Left lung (tissue), 10 donors: ENCODE measurements around the gene EFNA4. TPM values are rescaled to one million over a fixed set of nuclear protein-coding genes. Genes with fewer than 3 reads are reported as not detected.

Experiments used
- ATAC-seq: fragments of 200-7000 bp; cut with Tn5 transposase; one replicate; pipeline ENCODE4 v1.9.1; 2020; ENCODE audit warnings: moderate library complexity
- DNase-seq, 4 donors: peaks; one replicate each; pipeline ENCODE4 v3.0.0-alpha.2; 2013 to 2020
- H3K27ac ChIP-seq, 2 donors: fragments of 200-600 bp; sonication (generic) in 1 of 2; one replicate each; pipeline versions ENCODE4 v1.5.0 to v1.8.0; 2020 to 2021
- H3K27me3 ChIP-seq, 2 donors: fragments of 200-600 bp; sonication (generic) in 1 of 2; one replicate each; pipeline versions ENCODE4 v1.5.0 to v1.8.0; 2020 to 2021
- H3K36me3 ChIP-seq, 2 donors: fragments of 200-600 bp; sonication (generic) in 1 of 2; one replicate each; pipeline versions ENCODE4 v1.5.0 to v1.8.0; 2020 to 2021
- H3K4me1 ChIP-seq, 2 donors: fragments of 200-600 bp; one replicate each; pipeline ENCODE4 v1.8.0; 2021
- H3K4me3 ChIP-seq, 2 donors: fragments of 200-600 bp; sonication (generic) in 1 of 2; one replicate each; pipeline versions ENCODE4 v1.5.0 to v1.8.0; 2020 to 2021; ENCODE audit warnings: mild to moderate bottlenecking in 1 of 2
- H3K9me3 ChIP-seq, 2 donors: fragments of 200-600 bp; sonication (generic) in 1 of 2; one replicate each; pipeline versions ENCODE4 v1.5.0 to v1.8.0; 2020 to 2021
- intact Hi-C, 2 donors: fragments of 100-400 bp; cut with DNase I; formaldehyde crosslinking; loops; one replicate each; pipeline versions ENCODE4 v1.11.2 to v1.14.2; 2022
- polyA plus RNA-seq, 6 donors: library from polyadenylated mRNA; unstranded; fragments of 120-200 nt; gene quantifications; one replicate each; pipeline ENCODE4 v1.2.1, GENCODE V29; 2013; ENCODE audit not compliant: insufficient read length in 6 of 6
- total RNA-seq, 2 donors: library from RNA; stranded (reverse); fragmentation: NEBNext Ultra II Directional; extraction: Animal tissue kit (Norgen Biotek cat#: 25700); gene quantifications; one replicate each; pipeline ENCODE4 v1.2.1, GENCODE V29; 2021
- TF ChIP-seq, protein P1 (sequence below), 2 donors: fragments of 200-600 bp; sonication (generic) in 1 of 2; IDR thresholded peaks; one replicate each; pipeline versions ENCODE4 v1.5.0 to v1.8.0; 2021; ENCODE audit warnings: antibody characterized with exemption in 2 of 2
- donor health status: DM: no; HTN: yes; CAD: no.
- donor health status: DM: no; HTN: no; CAD: no.

Gene EFNA4
- total and polyA plus RNA-seq, 8 donors = 8.6 to 23.1 (median 21.8) TPM

DNA sequence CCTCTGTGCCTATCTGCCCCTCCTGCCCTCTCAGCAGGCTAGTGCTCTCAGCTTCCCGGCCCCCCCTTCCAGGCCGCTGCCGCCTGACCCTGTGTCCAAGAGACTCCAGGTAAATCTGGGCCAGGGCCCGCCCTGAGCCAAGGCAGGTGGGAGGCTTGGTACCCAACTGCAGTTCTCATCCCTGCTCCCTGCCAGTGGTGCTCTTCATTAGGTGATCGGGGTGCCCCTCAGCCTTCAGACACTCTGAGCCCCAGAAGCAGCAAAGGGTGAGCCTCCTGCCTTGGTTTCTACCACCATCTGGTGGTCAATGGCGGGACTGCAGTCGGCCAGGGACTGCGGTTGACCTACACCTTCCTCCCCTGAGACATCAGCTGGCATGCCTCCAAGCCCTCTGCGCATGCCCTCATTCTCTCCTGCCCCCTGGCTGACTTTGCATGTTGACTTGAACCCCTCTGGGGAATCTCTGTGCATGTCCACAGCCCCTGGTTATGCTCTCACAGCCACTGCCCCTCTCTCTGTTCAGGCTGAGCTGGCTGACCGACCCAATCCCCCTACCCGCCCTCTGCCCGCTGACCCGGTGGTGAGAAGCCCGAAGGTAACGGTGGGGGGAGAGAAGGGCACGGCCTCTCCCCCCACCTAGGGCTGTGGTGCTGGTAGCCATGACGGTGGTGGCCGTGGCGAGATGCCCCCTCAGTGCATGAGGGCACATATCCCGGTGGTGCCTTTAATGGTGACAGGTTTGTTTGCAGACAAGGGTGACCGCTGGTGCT, 2.0 kb upstream of the EFNA4 start:
- intact Hi-C loops = loop anchor here in 1 of 2 donors (10.0 kb wide), 1 partner anchor 107 kb away; the partner anchor contains the start of gene PBXIP1
- Histone ChIP-seq H3K27me3 (no peaks in the 10 kb centered on the region), H3K9me3 (no peaks in the 10 kb centered on the region), H3K36me3 (peaks cover 0 to 58% of the 10 kb centered on the region in 2 donors), H3K4me3 (no peak overlapping the region), H3K27ac (no peak overlapping the region), H3K4me1 (peaks cover 12 to 43% of the 10 kb centered on the region in 2 donors)
- DNase-seq (peak; percentile 59 to 93 (median 84)), ATAC-seq (peak; percentile 62)
- TF ChIP-seq, protein P1, sequence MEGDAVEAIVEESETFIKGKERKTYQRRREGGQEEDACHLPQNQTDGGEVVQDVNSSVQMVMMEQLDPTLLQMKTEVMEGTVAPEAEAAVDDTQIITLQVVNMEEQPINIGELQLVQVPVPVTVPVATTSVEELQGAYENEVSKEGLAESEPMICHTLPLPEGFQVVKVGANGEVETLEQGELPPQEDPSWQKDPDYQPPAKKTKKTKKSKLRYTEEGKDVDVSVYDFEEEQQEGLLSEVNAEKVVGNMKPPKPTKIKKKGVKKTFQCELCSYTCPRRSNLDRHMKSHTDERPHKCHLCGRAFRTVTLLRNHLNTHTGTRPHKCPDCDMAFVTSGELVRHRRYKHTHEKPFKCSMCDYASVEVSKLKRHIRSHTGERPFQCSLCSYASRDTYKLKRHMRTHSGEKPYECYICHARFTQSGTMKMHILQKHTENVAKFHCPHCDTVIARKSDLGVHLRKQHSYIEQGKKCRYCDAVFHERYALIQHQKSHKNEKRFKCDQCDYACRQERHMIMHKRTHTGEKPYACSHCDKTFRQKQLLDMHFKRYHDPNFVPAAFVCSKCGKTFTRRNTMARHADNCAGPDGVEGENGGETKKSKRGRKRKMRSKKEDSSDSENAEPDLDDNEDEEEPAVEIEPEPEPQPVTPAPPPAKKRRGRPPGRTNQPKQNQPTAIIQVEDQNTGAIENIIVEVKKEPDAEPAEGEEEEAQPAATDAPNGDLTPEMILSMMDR (IDR thresholded peaks at IDR 0.05) = peak; percentile 99 to 100

DNA sequence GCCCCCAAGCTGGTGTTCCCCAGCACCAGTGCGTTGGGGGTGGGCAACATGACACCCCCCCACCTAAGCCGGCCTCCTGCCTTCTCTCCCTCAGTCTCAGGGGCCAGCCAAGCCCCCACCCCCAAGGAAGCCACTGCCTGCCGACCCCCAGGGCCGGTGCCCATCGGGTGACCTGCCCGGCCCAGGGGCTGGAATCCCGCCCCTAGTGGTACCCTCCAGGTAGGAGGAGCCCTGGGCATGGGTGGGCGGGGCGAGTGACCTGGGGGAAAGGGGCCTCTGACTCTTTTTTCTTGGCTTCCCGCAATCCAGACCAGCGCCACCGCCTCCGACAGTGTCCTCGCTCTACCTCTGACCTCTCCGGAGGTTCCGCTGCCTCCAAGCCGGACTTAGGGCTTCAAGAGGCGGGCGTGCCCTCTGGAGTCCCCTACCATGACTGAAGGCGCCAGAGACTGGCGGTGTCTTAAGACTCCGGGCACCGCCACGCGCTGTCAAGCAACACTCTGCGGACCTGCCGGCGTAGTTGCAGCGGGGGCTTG, 1.3 kb upstream of the EFNA4 start:
- no peaks in the 10 kb centered on the region for H3K9me3 ChIP-seq
- no peak for DNase-seq
- H3K4me3 ChIP-seq = no peak overlapping the region
- peaks cover 0 to 54% of the 10 kb centered on the region in 2 donors for H3K36me3 ChIP-seq
- peaks cover 12 to 43% of the 10 kb centered on the region in 2 donors for H3K4me1 ChIP-seq
- H3K27me3 ChIP-seq = no peaks in the 10 kb centered on the region
- TF ChIP-seq, protein P1 (IDR thresholded peaks at IDR 0.05) = no peak
- no peak overlapping the region for H3K27ac ChIP-seq
- intact Hi-C loops = loop anchor here in 1 of 2 donors (10.0 kb wide), 1 partner anchor 107 kb away; the partner anchor contains the start of gene PBXIP1
- ATAC-seq = no peak

DNA sequence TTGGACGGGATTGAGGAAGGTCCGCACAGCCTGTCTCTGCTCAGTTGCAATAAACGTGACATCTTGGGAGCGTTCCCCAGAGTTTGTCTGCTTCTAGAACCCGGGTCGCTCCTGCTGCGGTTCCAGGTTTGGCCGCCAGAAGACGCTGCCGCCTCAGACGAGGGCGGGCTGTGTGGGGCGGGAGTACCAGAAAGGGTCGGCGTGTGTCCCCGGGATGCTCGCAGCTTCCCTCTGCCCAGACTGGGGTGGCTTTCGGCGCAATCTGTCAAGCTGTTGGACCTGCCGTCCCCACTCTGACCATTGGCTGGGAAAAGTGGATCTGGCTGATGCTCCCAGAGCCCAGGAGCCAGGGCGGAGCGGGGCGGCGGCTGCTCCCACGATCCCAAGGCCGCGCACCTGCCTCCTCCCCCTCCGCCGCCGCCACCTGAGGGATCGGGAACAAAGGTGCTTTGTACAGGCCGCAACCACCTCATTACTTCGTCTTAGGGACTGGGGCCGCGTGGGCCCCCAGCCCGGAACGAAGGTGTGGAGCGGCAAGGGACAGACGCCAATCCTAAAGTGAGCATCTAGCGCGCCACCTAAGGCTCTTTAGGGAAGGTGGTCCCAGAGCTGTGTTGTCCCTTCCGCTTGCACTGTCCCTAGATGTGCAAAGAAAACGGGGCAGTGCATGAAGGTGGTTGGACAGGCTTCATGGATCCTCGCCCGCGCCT, 683 bp upstream of the EFNA4 start:
- intact Hi-C loops = loop anchor here in 1 of 2 donors (10.0 kb wide), 1 partner anchor 108 kb away; the partner anchor contains the start of gene PBXIP1
- Histone ChIP-seq H3K27ac (no peak overlapping the region), H3K9me3 (no peaks in the 10 kb centered on the region), H3K36me3 (peaks cover 0 to 54% of the 10 kb centered on the region in 2 donors), H3K4me1 (peaks cover 12 to 43% of the 10 kb centered on the region in 2 donors), H3K4me3 (peak overlapping the region; percentile 73 to 84), H3K27me3 (no peaks in the 10 kb centered on the region)
- ATAC-seq (peak; percentile 67), DNase-seq (peak in 2 of 4 donors; percentile 42 to 88)
- TF ChIP-seq, protein P1 (IDR thresholded peaks at IDR 0.05) = peak; percentile 62 to 64

DNA sequence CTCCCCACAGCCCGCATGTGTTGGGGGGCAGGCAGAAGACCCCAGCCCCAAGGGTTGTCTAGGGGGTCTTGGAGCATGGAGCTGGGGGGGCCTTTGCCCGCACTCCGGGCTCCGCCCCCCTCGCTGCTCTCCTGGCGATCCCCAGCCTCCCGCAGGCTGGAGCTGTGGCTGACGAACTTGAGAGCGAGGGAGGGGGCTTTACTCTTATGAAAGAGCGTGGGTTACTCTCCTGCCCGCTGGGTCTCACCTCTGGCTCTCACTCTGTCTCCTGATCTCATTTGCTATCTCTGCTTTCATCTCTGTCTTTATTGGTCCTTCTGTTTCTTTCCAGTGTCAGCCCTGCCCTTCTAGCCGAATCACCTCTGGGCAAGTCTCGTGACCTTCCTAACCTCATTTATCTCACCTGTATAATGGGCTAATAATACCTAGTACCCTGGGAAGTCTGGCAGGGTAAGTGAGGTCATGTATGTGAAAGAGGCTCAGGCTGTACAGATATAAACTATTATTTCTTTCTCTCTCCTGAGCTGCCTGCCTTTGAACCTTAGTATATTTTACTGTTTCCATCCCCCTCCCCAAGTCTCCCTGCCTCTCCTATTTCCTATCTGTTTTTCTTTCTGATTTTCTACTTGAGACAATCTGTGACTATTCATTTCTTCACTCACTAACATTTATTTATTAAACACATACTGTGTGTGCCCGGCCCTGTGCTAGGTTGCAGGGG, 731 bp downstream of the EFNA4 start:
- no peaks in the 10 kb centered on the region for H3K9me3 ChIP-seq
- peak overlapping the region; percentile 63 to 88 for H3K27ac ChIP-seq
- peak overlapping the region; percentile 73 to 84 for H3K4me3 ChIP-seq
- intact Hi-C loops = loop anchor here in 1 of 2 donors (10.0 kb wide), 1 partner anchor 109 kb away; the partner anchor contains the start of gene PBXIP1
- H3K27me3 ChIP-seq = no peaks in the 10 kb centered on the region
- TF ChIP-seq, protein P1 (IDR thresholded peaks at IDR 0.05) = no peak
- peaks cover 12 to 43% of the 10 kb centered on the region in 2 donors for H3K4me1 ChIP-seq
- ATAC-seq = peak; percentile 15
- peaks cover 0 to 51% of the 10 kb centered on the region in 2 donors for H3K36me3 ChIP-seq
- peak in 1 of 4 donors; percentile 69 for DNase-seq
